Liver (tissue), 9 donors: ENCODE results near the gene CCDC158. TPM values are rescaled to one million over a fixed set of nuclear protein-coding genes. Genes with fewer than 3 reads are reported as not detected.

ENCODE experiments used
- DNase-seq: peaks from one replicate; pipeline ENCODE4 v3.0.0-alpha.2; 2017; ENCODE audit warnings: low spot score
- H3K27ac ChIP-seq, 2 donors: one replicate each; pipeline ENCODE4 v1.7.0; 2013; ENCODE audit warnings: inconsistent platforms in 2 of 2, low read length in 2 of 2, control low read depth in 1 of 2, low read depth in 1 of 2, mild to moderate bottlenecking in 1 of 2
- H3K27me3 ChIP-seq, 4 donors: one replicate each; pipeline versions ENCODE4 v1.6.1 to v1.7.0; 2013; ENCODE audit warnings: low read length in 3 of 4, inconsistent platforms in 1 of 4, mild to moderate bottlenecking in 1 of 4, moderate library complexity in 1 of 4; ENCODE audit not compliant: control insufficient read depth in 4 of 4, insufficient read depth in 4 of 4
- H3K36me3 ChIP-seq, 4 donors: one replicate each; pipeline versions ENCODE4 v1.6.1 to v1.7.0; 2013; ENCODE audit warnings: low read length in 3 of 4, mild to moderate bottlenecking in 3 of 4, low read depth in 1 of 4, moderate library complexity in 1 of 4; ENCODE audit not compliant: control insufficient read depth in 4 of 4, insufficient read depth in 3 of 4
- H3K4me1 ChIP-seq, 4 donors: one replicate each; pipeline versions ENCODE4 v1.6.1 to v1.7.0; 2013; ENCODE audit warnings: low read length in 3 of 4, mild to moderate bottlenecking in 3 of 4, moderate library complexity in 1 of 4; ENCODE audit not compliant: control insufficient read depth in 4 of 4, insufficient read depth in 4 of 4
- H3K4me3 ChIP-seq, 3 donors: one replicate each; pipeline versions ENCODE4 v1.6.1 to v1.7.0; 2013; ENCODE audit warnings: low read length in 3 of 3, control low read depth in 1 of 3, low read depth in 1 of 3, mild to moderate bottlenecking in 1 of 3
- H3K9ac ChIP-seq, 2 donors: one replicate each; pipeline ENCODE4 v1.7.0; 2013; ENCODE audit warnings: low read length in 2 of 2, mild to moderate bottlenecking in 2 of 2, moderate library complexity in 2 of 2, control low read depth in 1 of 2, low read depth in 1 of 2
- H3K9me3 ChIP-seq, 4 donors: one replicate each; pipeline versions ENCODE4 v1.6.1 to v1.7.0; 2013; ENCODE audit warnings: low read length in 3 of 4; ENCODE audit not compliant: control insufficient read depth in 4 of 4
- CTCF ChIP-seq: fragments of 150-350 bp; IDR thresholded peaks from 2 replicates; pipeline ENCODE4 v1.5.1; 2017; ENCODE audit warnings: improper control_type of control experiment, low read depth, low read length; ENCODE audit not compliant: missing input control
- EGR1 ChIP-seq, 2 donors: IDR thresholded peaks; 2 replicates each; pipeline ENCODE4 v1.6.1; 2016 to 2018; ENCODE audit warnings: antibody characterized with exemption in 2 of 2, low read depth in 2 of 2
- FOXA1 ChIP-seq: IDR thresholded peaks from 2 replicates; pipeline ENCODE4 v1.6.1; 2016; ENCODE audit warnings: antibody characterized with exemption
- FOXA2 ChIP-seq: IDR thresholded peaks from 2 replicates; pipeline ENCODE4 v1.6.1; 2016; ENCODE audit warnings: antibody characterized with exemption
- GABPA ChIP-seq, 2 donors: IDR thresholded peaks in 1 of 2; conservative IDR thresholded peaks in 1 of 2; 2 replicates each; pipeline ENCODE4 v1.6.1; 2016; ENCODE audit warnings: antibody characterized with exemption in 2 of 2, mild to moderate bottlenecking in 1 of 2, moderate library complexity in 1 of 2
- HNF4A ChIP-seq, 2 donors: conservative IDR thresholded peaks; 2 replicates each; pipeline ENCODE4 v1.6.1; 2016; ENCODE audit warnings: antibody characterized with exemption in 2 of 2, mild to moderate bottlenecking in 2 of 2
- HNF4G ChIP-seq: IDR thresholded peaks from 2 replicates; pipeline ENCODE4 v1.6.1; 2016; ENCODE audit warnings: antibody characterized with exemption
- JUND ChIP-seq, 2 donors: IDR thresholded peaks; 2 replicates each; pipeline ENCODE4 v1.6.1; 2016; ENCODE audit warnings: antibody characterized with exemption in 2 of 2
- NR2F2 ChIP-seq: IDR thresholded peaks from 2 replicates; pipeline ENCODE4 v1.6.1; 2016; ENCODE audit warnings: antibody characterized with exemption
- RAD21 ChIP-seq, 2 donors: IDR thresholded peaks; 2 replicates each; pipeline ENCODE4 v1.6.1; 2016; ENCODE audit warnings: antibody characterized with exemption in 2 of 2, mild to moderate bottlenecking in 2 of 2
- RXRA ChIP-seq, 2 donors: IDR thresholded peaks; 2 replicates each; pipeline ENCODE4 v1.6.1; 2017 to 2018; ENCODE audit warnings: antibody characterized with exemption in 2 of 2, mild to moderate bottlenecking in 1 of 2
- SP1 ChIP-seq: IDR thresholded peaks from 2 replicates; pipeline ENCODE4 v1.6.1; 2018; ENCODE audit warnings: antibody characterized with exemption, mild to moderate bottlenecking
- TAF1 ChIP-seq: conservative IDR thresholded peaks from 2 replicates; pipeline ENCODE4 v1.6.1; 2016; ENCODE audit warnings: antibody characterized with exemption, mild to moderate bottlenecking
- YY1 ChIP-seq: IDR thresholded peaks from 2 replicates; pipeline ENCODE4 v1.6.1; 2016; ENCODE audit warnings: antibody characterized with exemption, mild to moderate bottlenecking
- WGBS: extraction: QIAGEN DNeasy Blood & Tissue Kit; methylation state at CpG from one replicate; pipeline ENCODE4 v1.1.7; 2013; 5-methylcytosine and 5-hydroxymethylcytosine counted together
- polyA plus RNA-seq, 2 donors: library from polyadenylated mRNA; stranded (reverse) in 1 of 2; unstranded in 1 of 2; fragments of 200-250 nt in 1 of 2; fragments of >200 nt in 1 of 2; fragmentation: Nextera tagmentation in 1 of 2; extraction: Ambion mirVana in 1 of 2; gene quantifications; one replicate each; pipeline versions ENCODE4 v1.2.1 to v1.2.3, GENCODE V29; 2013 to 2015
- total RNA-seq, 2 donors: library from RNA; depleted of rRNA; stranded (reverse); fragments of >200 nt; gene quantifications; one replicate each; pipeline ENCODE4 v1.2.3, GENCODE V29; 2014
- TF ChIP-seq, protein P1 (sequence below): IDR thresholded peaks from 2 replicates; pipeline ENCODE4 v1.6.1; 2016; ENCODE audit warnings: antibody characterized with exemption
- TF ChIP-seq, protein P2 (sequence below): IDR thresholded peaks from 2 replicates; pipeline ENCODE4 v1.6.1; 2016; ENCODE audit warnings: antibody characterized with exemption, mild to moderate bottlenecking
- TF ChIP-seq, protein P3 (sequence below): IDR thresholded peaks from 2 replicates; pipeline ENCODE4 v1.6.1; 2016; ENCODE audit warnings: antibody characterized with exemption
- TF ChIP-seq, protein P4 (sequence below): IDR thresholded peaks from 2 replicates; pipeline ENCODE4 v1.6.1; 2016; ENCODE audit warnings: antibody characterized with exemption
- donor health status: healthy.
- donor health status: healthy.
- donor health status: healthy.
- donor health status: healthy.
- donor health status: healthy.

Gene CCDC158
- total and polyA plus RNA-seq, 4 donors: 0.28 to 4.0 (median 1.1) TPM

DNA sequence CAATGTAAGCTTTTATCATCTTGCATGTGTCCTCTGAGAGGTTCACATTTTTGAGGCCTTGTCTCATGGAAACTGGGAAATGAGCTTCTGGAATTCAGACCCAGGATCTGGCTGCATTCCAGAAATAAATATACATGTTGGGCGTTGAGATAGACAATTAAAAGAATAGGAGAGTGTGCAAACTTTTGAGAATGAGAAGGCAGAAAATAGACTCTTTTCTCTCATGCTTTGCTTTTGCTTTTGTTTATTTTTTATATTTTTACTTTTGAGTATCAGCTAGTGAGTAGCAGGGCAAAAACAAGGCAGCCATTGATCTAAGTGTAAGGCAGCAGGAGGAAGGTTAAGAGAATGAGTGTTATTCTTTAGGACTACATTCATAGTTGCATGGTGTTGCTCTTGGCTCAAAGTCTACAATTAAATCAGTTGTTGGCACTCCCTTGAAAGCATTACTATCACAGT lies 26.5 kb upstream of the CCDC158 start (continued):
- TF ChIP-seq CTCF: no peak
- TF ChIP-seq, protein P1, sequence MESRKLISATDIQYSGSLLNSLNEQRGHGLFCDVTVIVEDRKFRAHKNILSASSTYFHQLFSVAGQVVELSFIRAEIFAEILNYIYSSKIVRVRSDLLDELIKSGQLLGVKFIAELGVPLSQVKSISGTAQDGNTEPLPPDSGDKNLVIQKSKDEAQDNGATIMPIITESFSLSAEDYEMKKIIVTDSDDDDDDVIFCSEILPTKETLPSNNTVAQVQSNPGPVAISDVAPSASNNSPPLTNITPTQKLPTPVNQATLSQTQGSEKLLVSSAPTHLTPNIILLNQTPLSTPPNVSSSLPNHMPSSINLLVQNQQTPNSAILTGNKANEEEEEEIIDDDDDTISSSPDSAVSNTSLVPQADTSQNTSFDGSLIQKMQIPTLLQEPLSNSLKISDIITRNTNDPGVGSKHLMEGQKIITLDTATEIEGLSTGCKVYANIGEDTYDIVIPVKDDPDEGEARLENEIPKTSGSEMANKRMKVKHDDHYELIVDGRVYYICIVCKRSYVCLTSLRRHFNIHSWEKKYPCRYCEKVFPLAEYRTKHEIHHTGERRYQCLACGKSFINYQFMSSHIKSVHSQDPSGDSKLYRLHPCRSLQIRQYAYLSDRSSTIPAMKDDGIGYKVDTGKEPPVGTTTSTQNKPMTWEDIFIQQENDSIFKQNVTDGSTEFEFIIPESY: no peak
- TF ChIP-seq RXRA (IDR thresholded peaks at IDR 0.05): no peak

DNA sequence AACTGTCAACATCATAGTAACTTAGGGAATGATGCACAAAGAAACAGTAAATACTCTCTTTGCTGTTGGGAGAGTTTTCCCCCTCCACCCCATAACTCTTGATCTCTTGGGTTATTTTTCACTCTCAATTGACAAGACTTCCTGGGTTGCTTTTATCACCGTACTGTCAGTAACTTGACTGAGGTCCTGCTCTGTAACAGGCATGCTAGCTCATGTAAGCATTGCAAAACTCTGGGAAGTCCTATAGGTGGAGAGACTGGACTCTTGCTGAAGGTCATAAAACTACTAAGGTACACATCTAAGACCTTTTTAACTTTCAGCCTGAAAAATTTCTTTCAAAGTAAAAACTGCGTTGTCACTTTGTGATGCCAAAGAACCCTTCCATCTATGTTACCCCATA lies 25.0 kb upstream of the CCDC158 start:
- DNase-seq: no peak
- Histone ChIP-seq H3K27me3 (no peaks in the 10 kb centered on the region), H3K9me3 (no peaks in the 10 kb centered on the region), H3K36me3 (no peaks in the 10 kb centered on the region), H3K9ac (no peak overlapping the region), H3K4me1 (peaks cover 2 to 25% (median 19%) of the 10 kb centered on the region in 4 donors), H3K4me3 (no peak overlapping the region), H3K27ac (no peak overlapping the region)
- 90% methylated on average over 2 of the region's 2 CpGs for WGBS
- TF ChIP-seq CTCF (no peak), HNF4G (no peak), RAD21 (IDR thresholded peaks at IDR 0.05) (no peak), NR2F2 (no peak), GABPA (IDR thresholded peaks at IDR 0.05 in 1 of 2, conservative IDR thresholded peaks at IDR 0.05 in 1 of 2) (no peak), FOXA1 (no peak), TAF1 (no peak), HNF4A (conservative IDR thresholded peaks at IDR 0.05) (no peak), RXRA (IDR thresholded peaks at IDR 0.05) (no peak), FOXA2 (no peak), EGR1 (IDR thresholded peaks at IDR 0.05; ENCODE audit: low read depth in 2 of 2) (no peak), SP1 (no peak), JUND (IDR thresholded peaks at IDR 0.05) (no peak), YY1 (no peak)
- TF ChIP-seq, protein P2, sequence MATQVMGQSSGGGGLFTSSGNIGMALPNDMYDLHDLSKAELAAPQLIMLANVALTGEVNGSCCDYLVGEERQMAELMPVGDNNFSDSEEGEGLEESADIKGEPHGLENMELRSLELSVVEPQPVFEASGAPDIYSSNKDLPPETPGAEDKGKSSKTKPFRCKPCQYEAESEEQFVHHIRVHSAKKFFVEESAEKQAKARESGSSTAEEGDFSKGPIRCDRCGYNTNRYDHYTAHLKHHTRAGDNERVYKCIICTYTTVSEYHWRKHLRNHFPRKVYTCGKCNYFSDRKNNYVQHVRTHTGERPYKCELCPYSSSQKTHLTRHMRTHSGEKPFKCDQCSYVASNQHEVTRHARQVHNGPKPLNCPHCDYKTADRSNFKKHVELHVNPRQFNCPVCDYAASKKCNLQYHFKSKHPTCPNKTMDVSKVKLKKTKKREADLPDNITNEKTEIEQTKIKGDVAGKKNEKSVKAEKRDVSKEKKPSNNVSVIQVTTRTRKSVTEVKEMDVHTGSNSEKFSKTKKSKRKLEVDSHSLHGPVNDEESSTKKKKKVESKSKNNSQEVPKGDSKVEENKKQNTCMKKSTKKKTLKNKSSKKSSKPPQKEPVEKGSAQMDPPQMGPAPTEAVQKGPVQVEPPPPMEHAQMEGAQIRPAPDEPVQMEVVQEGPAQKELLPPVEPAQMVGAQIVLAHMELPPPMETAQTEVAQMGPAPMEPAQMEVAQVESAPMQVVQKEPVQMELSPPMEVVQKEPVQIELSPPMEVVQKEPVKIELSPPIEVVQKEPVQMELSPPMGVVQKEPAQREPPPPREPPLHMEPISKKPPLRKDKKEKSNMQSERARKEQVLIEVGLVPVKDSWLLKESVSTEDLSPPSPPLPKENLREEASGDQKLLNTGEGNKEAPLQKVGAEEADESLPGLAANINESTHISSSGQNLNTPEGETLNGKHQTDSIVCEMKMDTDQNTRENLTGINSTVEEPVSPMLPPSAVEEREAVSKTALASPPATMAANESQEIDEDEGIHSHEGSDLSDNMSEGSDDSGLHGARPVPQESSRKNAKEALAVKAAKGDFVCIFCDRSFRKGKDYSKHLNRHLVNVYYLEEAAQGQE: no peak
- TF ChIP-seq, protein P1: no peak
- TF ChIP-seq, protein P3, sequence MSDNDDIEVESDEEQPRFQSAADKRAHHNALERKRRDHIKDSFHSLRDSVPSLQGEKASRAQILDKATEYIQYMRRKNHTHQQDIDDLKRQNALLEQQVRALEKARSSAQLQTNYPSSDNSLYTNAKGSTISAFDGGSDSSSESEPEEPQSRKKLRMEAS: no peak
- TF ChIP-seq, protein P4, sequence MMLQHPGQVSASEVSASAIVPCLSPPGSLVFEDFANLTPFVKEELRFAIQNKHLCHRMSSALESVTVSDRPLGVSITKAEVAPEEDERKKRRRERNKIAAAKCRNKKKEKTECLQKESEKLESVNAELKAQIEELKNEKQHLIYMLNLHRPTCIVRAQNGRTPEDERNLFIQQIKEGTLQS: no peak
